ENCODE results near the gene SPTBN1. TPM values are rescaled to one million over a fixed set of nuclear protein-coding genes. Genes with fewer than 3 reads are reported as not detected.

SPTBN1 gene
- total and polyA plus RNA-seq, 2 of the 13 experiments (the other 11 are each of a cell fraction or from before 2014, with no cell fraction given) = 123 to 299 TPM

DNA sequence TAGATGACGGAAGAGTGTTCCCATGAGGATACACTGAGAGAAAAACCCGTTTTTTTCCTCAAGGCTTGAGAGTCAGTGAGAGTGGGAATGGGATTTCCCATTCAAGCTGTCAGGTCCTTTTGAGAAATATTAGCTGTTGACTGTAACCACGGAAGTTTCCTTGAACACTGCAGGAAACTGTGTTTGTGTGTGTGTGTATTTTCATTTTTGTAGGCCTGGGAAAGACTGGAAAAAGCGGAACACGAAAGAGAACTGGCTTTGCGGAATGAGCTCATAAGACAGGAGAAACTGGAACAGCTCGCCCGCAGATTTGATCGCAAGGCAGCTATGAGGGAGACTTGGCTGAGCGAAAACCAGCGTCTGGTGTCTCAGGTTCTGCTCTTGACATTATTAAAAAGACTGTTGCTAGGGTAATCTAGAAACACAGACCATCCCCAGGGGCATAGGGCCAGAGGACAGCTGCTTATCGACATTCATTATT lies 168.5 kb downstream of the SPTBN1 start:
- H4K20me1 ChIP-seq (ENCODE audit: insufficient read depth, low read length) = peaks cover 8% of the 10 kb centered on the region; the same call in 1 of the 2 replicates
- ChIA-PET CTCF (ENCODE audit: low intra/inter-chr PET ratio, low total read pairs) (no interaction called here), POLR2A (interaction anchor here (1.1 to 2.0 kb wide), 2 partner anchors 35 to 66 kb away, joined by 3 to 4 read pairs; no protein-coding TSS in a partner anchor)
- TF ChIP-seq HOXA3 (CRISPR knock-in tag; IDR thresholded peaks at IDR 0.05) (no peak), AKAP8 (CRISPR knock-in tag; IDR thresholded peaks at IDR 0.05) (no peak), TBP (CRISPR knock-in tag; IDR thresholded peaks at IDR 0.05) (no peak), BCL6 (CRISPR knock-in tag; IDR thresholded peaks at IDR 0.05) (no peak), HES4 (CRISPR knock-in tag; IDR thresholded peaks at IDR 0.05; ENCODE audit: borderline replicate concordance) (no peak), ZSCAN20 (CRISPR knock-in tag; IDR thresholded peaks at IDR 0.05; ENCODE audit: borderline replicate concordance) (no peak), SSRP1 (CRISPR knock-in tag; IDR thresholded peaks at IDR 0.05) (peak; percentile 28; the same call in 1 of the 2 replicates), MLX (CRISPR knock-in tag; IDR thresholded peaks at IDR 0.05) (no peak), HMG20A (CRISPR knock-in tag; IDR thresholded peaks at IDR 0.05; ENCODE audit: borderline replicate concordance) (no peak), ETV5 (CRISPR knock-in tag; IDR thresholded peaks at IDR 0.05; ENCODE audit: borderline replicate concordance) (no peak), CREB1 (IDR thresholded peaks at IDR 0.05) (no peak), CREB1 (CRISPR knock-in tag; IDR thresholded peaks at IDR 0.05) (no peak), ZSCAN31 (CRISPR knock-in tag; IDR thresholded peaks at IDR 0.05; ENCODE audit: low read depth) (no peak), ZNF510 (CRISPR knock-in tag; IDR thresholded peaks at IDR 0.05; ENCODE audit: low read depth) (no peak), ZNF674 (CRISPR knock-in tag; IDR thresholded peaks at IDR 0.05; ENCODE audit: low read depth) (no peak), RBM22 (optimal IDR thresholded peaks at IDR 0.05; ENCODE audit: low read length) (peak; percentile 67), UBTF (CRISPR knock-in tag; IDR thresholded peaks at IDR 0.05) (no peak)
- TF ChIP-seq, protein P1, sequence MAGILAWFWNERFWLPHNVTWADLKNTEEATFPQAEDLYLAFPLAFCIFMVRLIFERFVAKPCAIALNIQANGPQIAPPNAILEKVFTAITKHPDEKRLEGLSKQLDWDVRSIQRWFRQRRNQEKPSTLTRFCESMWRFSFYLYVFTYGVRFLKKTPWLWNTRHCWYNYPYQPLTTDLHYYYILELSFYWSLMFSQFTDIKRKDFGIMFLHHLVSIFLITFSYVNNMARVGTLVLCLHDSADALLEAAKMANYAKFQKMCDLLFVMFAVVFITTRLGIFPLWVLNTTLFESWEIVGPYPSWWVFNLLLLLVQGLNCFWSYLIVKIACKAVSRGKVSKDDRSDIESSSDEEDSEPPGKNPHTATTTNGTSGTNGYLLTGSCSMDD (CRISPR knock-in tag; IDR thresholded peaks at IDR 0.05) = no peak
- TF ChIP-seq, protein P2, sequence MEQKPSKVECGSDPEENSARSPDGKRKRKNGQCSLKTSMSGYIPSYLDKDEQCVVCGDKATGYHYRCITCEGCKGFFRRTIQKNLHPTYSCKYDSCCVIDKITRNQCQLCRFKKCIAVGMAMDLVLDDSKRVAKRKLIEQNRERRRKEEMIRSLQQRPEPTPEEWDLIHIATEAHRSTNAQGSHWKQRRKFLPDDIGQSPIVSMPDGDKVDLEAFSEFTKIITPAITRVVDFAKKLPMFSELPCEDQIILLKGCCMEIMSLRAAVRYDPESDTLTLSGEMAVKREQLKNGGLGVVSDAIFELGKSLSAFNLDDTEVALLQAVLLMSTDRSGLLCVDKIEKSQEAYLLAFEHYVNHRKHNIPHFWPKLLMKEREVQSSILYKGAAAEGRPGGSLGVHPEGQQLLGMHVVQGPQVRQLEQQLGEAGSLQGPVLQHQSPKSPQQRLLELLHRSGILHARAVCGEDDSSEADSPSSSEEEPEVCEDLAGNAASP (CRISPR knock-in tag; IDR thresholded peaks at IDR 0.05; ENCODE audit: borderline replicate concordance) = no peak
- in situ Hi-C loops (cut with HindIII; ENCODE audit: extremely low pct_ligation_motif_present, low pct_unique_long_range_greater_than_20kb) = no loop called here
- WGBS (ENCODE audit: low lambda C conversion rate) = 97% methylated on average over 12 of the region's 12 CpGs
- ATAC-seq (no peak), DNase-seq (ENCODE audit: low spot score) (no peak), FAIRE-seq (no peak)
- no peaks in the 10 kb centered on the region for H3K27me3 ChIP-seq (ENCODE audit: control insufficient read depth in 1 of 2, insufficient read depth in 2 of 2, low read length in 2 of 2)
- intact Hi-C loops (cut with micrococcal nuclease; ENCODE audit: unreplicated experiment) = no loop called here
- peaks cover 26% of the 10 kb centered on the region for H3K79me2 ChIP-seq (ENCODE audit: insufficient read depth, low read length)
- no peaks in the 10 kb centered on the region for H3K9me3 ChIP-seq (ENCODE audit: low read length)
- H3K27ac ChIP-seq (ENCODE audit: extremely low read length, insufficient read depth, low read length) = no peak overlapping the region
- H3K4me2 ChIP-seq (ENCODE audit: low read depth, low read length) = no peak overlapping the region
- no peak overlapping the region for H3K9ac ChIP-seq (ENCODE audit: insufficient read depth, low read depth, low read length)
- no TSS peak for BruUV-seq (replicated peaks)
- H3K4me1 ChIP-seq (ENCODE audit: insufficient read depth, low read length) = peaks cover 20% of the 10 kb centered on the region
- H3K36me3 ChIP-seq (replicated peaks in 1 of 2; ENCODE audit: control insufficient read depth in 1 of 2, insufficient read depth in 2 of 2, low read length in 2 of 2) = peaks cover 72 to 97% of the 10 kb centered on the region in 2 experiments
- no peak overlapping the region for H2AFZ ChIP-seq (ENCODE audit: low read length)
- H3K4me3 ChIP-seq (replicated peaks in 1 of 3; ENCODE audit: insufficient read depth in 1 of 3, low read depth in 2 of 3, low read length in 3 of 3) = no peak overlapping the region
